SU-DHL-6 (cell line): Measurements from ENCODE around the gene CFAP74.

Experiments
- H2AFZ ChIP-seq: fragments of 200-600 bp; sonication (generic); 2 replicates; pipeline ENCODE4 v1.6.1; 2014; ENCODE audit warnings: low read depth, mild to moderate bottlenecking, moderate library complexity, mixed read lengths, antibody characterized with exemption, low read length; ENCODE audit not compliant: severe bottlenecking
- H3F3A ChIP-seq: fragments of 200-600 bp; shearing (Covaris generic); 2 replicates; pipeline ENCODE4 v1.6.0; 2016; ENCODE audit warnings: antibody characterized with exemption, mild to moderate bottlenecking; ENCODE audit not compliant: insufficient read depth
- H3K27ac ChIP-seq: fragments of 200-600 bp; sonication (generic); 2 replicates; pipeline ENCODE4 v1.5.1; 2016; ENCODE audit warnings: low read depth, mild to moderate bottlenecking, low read length, moderate library complexity, mixed read lengths
- H3K27me3 ChIP-seq: fragments of 200-600 bp; sonication (generic), shearing (Covaris generic); 2 replicates; pipeline ENCODE4 v1.6.0; 2014; ENCODE audit warnings: mild to moderate bottlenecking, low read length
- H3K36me3 ChIP-seq: fragments of 200-600 bp; sonication (generic); 2 replicates; pipeline ENCODE4 v1.6.1; 2014; ENCODE audit warnings: mild to moderate bottlenecking, low read length, mixed read lengths
- H3K4me2 ChIP-seq: fragments of 300-600, 200-600 bp; shearing (Covaris generic), sonication (generic); 2 replicates; pipeline ENCODE4 v1.6.0; 2014; ENCODE audit warnings: low read length, low read depth, mild to moderate bottlenecking; ENCODE audit not compliant: poor library complexity, severe bottlenecking
- H3K4me3 ChIP-seq: fragments of 200-600 bp; sonication (generic); 2 replicates; pipeline ENCODE4 v1.5.1; 2014; ENCODE audit warnings: antibody characterized with exemption, low read length, mild to moderate bottlenecking, mixed read lengths; ENCODE audit not compliant: insufficient read depth, poor library complexity, severe bottlenecking
- H3K79me2 ChIP-seq: fragments of 200-600 bp; sonication (generic); 2 replicates; pipeline ENCODE4 v1.6.1; 2014; ENCODE audit warnings: mild to moderate bottlenecking, low read length, moderate library complexity; ENCODE audit not compliant: insufficient read depth
- H3K9ac ChIP-seq: fragments of 200-600 bp; sonication (generic); 2 replicates; pipeline ENCODE4 v1.7.0; 2014; ENCODE audit warnings: mild to moderate bottlenecking, low read length
- H3K9me2 ChIP-seq: fragments of 200-600 bp; sonication (generic); replicated peaks from 2 replicates; pipeline ENCODE4 v1.6.1; 2014; ENCODE audit warnings: low read length; ENCODE audit not compliant: insufficient read depth
- H3K9me3 ChIP-seq: fragments of 200-600 bp; sonication (generic); 2 replicates; pipeline ENCODE4 v1.6.1; 2014; ENCODE audit warnings: low read length, mixed read lengths; ENCODE audit not compliant: insufficient read depth
- H4K20me1 ChIP-seq: fragments of 200-600 bp; sonication (generic); 2 replicates; pipeline ENCODE4 v1.6.1; 2014; ENCODE audit warnings: low read depth, mild to moderate bottlenecking, antibody characterized with exemption, low read length, moderate library complexity, mixed read lengths
- EZH2phosphoT487 ChIP-seq: fragments of 200-600 bp; sonication (generic), shearing (Covaris generic); conservative IDR thresholded peaks from 2 replicates; pipeline ENCODE4 v1.6.1; 2018; ENCODE audit warnings: mild to moderate bottlenecking, antibody characterized with exemption, low read length, moderate library complexity, mixed read lengths
- TF ChIP-seq, protein P1 (sequence below): fragments of 200-600 bp; sonication (generic); IDR thresholded peaks from one replicate; pipeline ENCODE4 v1.5.1; 2017; ENCODE audit warnings: antibody characterized with exemption, mild to moderate bottlenecking, low read length, moderate library complexity; ENCODE audit not compliant: insufficient read depth, poor library complexity, severe bottlenecking

CFAP74 gene

DNA sequence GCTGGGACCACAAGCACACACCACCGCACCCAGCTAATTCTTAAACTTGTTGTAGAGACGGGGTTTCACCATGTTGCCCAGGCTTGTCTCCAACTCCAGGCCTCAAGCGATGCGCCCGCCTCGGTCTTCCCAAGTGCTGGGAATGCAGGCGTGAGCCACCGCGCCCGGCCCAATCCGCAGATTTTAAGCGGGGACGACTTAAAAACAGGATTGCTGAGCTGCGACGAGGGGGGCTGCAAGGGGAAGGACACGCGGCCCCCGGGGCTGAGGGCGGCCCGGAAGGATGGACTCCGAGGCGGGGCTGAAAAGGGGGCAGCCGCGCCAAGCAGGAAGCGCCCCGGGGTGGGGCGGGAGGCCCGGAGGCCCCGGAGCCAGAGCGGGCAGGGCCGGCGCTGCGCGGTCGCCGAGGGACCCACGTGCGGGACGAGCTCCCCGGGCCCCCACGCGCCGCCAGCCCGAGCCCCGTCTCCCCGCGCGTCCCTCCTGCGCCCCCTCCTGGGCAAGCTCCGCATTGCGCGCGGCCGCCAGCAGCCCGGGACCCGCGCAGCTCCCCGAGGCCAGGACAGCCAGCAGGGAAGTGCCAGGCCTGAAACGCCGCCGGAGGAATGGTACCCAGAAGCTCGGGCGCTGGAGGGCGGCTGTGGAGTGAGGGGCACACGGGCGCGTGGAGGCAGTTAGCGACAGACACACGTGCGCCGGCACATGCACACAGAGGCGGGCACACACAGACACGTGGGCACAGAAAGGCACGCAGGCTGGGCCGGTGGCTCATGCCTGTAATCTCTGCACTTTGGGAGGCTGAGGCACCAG lies 41.1 kb upstream of the CFAP74 start:
- Histone ChIP-seq H3K9me3 (no peaks in the 10 kb centered on the region), H3K36me3 (no peaks in the 10 kb centered on the region), H3K9ac (no peak overlapping the region), H3K27me3 (no peaks in the 10 kb centered on the region), H3K9me2 (no peaks in the 10 kb centered on the region), H3K79me2 (no peaks in the 10 kb centered on the region), H3K4me3 (no peak overlapping the region), H4K20me1 (no peaks in the 10 kb centered on the region), H3F3A (no peaks in the 10 kb centered on the region), H2AFZ (no peak overlapping the region), H3K4me2 (no peak overlapping the region), H3K27ac (no peak overlapping the region)
- TF ChIP-seq, protein P1, sequence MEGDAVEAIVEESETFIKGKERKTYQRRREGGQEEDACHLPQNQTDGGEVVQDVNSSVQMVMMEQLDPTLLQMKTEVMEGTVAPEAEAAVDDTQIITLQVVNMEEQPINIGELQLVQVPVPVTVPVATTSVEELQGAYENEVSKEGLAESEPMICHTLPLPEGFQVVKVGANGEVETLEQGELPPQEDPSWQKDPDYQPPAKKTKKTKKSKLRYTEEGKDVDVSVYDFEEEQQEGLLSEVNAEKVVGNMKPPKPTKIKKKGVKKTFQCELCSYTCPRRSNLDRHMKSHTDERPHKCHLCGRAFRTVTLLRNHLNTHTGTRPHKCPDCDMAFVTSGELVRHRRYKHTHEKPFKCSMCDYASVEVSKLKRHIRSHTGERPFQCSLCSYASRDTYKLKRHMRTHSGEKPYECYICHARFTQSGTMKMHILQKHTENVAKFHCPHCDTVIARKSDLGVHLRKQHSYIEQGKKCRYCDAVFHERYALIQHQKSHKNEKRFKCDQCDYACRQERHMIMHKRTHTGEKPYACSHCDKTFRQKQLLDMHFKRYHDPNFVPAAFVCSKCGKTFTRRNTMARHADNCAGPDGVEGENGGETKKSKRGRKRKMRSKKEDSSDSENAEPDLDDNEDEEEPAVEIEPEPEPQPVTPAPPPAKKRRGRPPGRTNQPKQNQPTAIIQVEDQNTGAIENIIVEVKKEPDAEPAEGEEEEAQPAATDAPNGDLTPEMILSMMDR: peak; percentile 52
- TF ChIP-seq EZH2phosphoT487: no peak

DNA sequence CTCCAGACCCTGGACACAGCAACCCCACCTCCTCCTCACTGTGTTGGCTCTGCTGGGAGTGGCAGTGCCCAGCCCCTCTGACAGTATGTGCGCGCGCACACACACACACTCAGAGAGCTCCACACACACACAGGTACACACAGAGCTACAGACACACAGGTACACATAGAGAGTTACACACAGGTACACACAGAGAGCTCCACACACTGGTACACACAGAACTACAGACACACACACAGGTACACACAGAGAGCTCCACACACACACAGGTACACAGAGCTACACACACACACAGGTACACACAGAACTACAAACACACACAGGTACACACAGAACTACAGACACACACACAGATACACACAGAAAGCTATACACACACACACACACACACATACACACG lies 40.3 kb upstream of the CFAP74 start:
- no peak for TF ChIP-seq EZH2phosphoT487
- TF ChIP-seq, protein P1: no peak
- H3K79me2 ChIP-seq: no peaks in the 10 kb centered on the region

DNA sequence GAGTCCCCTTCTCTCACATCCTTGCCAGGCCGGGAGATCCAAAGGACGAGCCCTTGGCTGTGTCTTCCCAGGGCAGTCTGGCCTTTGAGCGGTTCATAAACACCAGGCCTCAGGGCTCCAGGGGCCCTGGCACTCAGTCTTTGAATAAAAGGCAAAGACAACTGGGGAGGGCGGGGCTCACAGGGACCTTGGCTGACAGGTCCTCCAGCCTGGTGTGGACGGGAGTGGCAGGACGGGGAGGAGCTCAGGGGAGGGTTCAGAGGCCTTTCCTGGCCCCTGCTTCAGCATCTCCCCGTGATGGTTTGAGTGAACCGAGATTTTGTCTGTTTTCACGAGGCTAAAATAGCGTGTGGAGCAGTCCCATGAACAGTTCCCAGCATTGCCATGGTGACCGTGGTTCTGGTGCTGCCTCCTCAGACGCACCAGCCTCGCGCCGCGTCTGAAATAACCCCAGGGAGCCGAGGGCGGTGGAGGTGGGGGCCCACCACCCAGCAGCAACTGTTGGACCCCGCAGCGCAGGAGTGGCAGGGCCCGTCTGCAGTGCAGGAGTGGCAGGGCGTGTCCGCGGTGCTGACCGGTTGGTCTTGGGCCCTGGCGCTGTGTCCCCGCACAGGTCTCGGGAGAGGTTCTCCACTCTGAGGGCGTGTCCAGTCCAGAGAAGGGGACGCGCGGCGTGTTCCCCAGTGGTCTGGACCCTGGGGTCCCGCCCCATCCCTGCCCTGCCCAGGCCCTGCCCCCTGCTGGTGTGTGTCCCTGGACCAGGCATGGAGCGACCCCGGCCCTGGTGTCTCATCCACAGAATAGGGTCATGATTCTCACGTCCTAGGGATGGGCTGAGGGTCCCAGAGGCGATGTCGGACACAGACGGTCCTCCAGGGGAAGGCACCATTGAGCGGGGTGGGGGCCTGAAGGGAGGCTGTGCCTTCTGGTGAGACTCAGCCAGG lies 39.5 kb upstream of the CFAP74 start:
- Histone ChIP-seq H3K27me3 (no peaks in the 10 kb centered on the region), H3K9me2 (no peaks in the 10 kb centered on the region), H4K20me1 (no peaks in the 10 kb centered on the region), H3F3A (no peaks in the 10 kb centered on the region), H3K79me2 (no peaks in the 10 kb centered on the region), H3K36me3 (no peaks in the 10 kb centered on the region), H2AFZ (no peak overlapping the region), H3K9ac (no peak overlapping the region), H3K27ac (no peak overlapping the region), H3K4me3 (no peak overlapping the region), H3K9me3 (no peaks in the 10 kb centered on the region), H3K4me2 (no peak overlapping the region)
- no peak for TF ChIP-seq EZH2phosphoT487
- TF ChIP-seq, protein P1: no peak

More for the DNA sequence above, 40.3 kb upstream of the CFAP74 start:
- no peak overlapping the region for H3K9ac ChIP-seq
- H3K4me2 ChIP-seq: no peak overlapping the region
- H3F3A ChIP-seq: no peaks in the 10 kb centered on the region
- H3K9me3 ChIP-seq: no peaks in the 10 kb centered on the region
- H3K27me3 ChIP-seq: no peaks in the 10 kb centered on the region
- no peaks in the 10 kb centered on the region for H4K20me1 ChIP-seq
- H2AFZ ChIP-seq: no peak overlapping the region
- no peak overlapping the region for H3K27ac ChIP-seq
- H3K9me2 ChIP-seq: no peaks in the 10 kb centered on the region
- H3K4me3 ChIP-seq: no peak overlapping the region
- H3K36me3 ChIP-seq: no peaks in the 10 kb centered on the region
